Neuronal stem cell (in vitro differentiated cells): ENCODE measurements around the gene AP3B2.
A peak's percentile ranks its signal among the peaks of the same experiment; 100 is the strongest.

Source experiments
- DNase-seq: peaks from one replicate; pipeline ENCODE4 v3.0.0-alpha.2; 2013; ENCODE audit warnings: low spot score
- H2AFZ ChIP-seq: one replicate; pipeline ENCODE4 v1.6.1; 2013; ENCODE audit warnings: mild to moderate bottlenecking, low read length, inconsistent platforms
- H2AK5ac ChIP-seq: 2 replicates; pipeline ENCODE4 v1.6.1; 2013; ENCODE audit warnings: low read depth, mild to moderate bottlenecking, inconsistent platforms, low read length, moderate library complexity, mixed read lengths
- H2BK120ac ChIP-seq: 2 replicates; pipeline ENCODE4 v1.6.1; 2013; ENCODE audit warnings: low read depth, mild to moderate bottlenecking, inconsistent platforms, low read length, moderate library complexity, mixed read lengths
- H2BK12ac ChIP-seq: one replicate; pipeline ENCODE4 v1.6.1; 2013; ENCODE audit warnings: low read length, inconsistent platforms
- H2BK15ac ChIP-seq: 2 replicates; pipeline ENCODE4 v1.6.1; 2013; ENCODE audit warnings: mild to moderate bottlenecking, low read length, inconsistent platforms, mixed read lengths
- H2BK5ac ChIP-seq: one replicate; pipeline ENCODE4 v1.6.1; 2013; ENCODE audit warnings: inconsistent platforms, mild to moderate bottlenecking, low read length, moderate library complexity
- H3K14ac ChIP-seq: one replicate; pipeline ENCODE4 v1.6.1; 2013; ENCODE audit warnings: low read length, inconsistent platforms
- H3K18ac ChIP-seq: 2 replicates; pipeline ENCODE4 v1.6.1; 2013; ENCODE audit warnings: low read length, inconsistent platforms
- H3K23ac ChIP-seq: 2 replicates; pipeline ENCODE4 v1.6.1; 2013; ENCODE audit warnings: low read depth, mild to moderate bottlenecking, mixed read lengths, low read length, inconsistent platforms; ENCODE audit not compliant: poor library complexity
- H3K27ac ChIP-seq: replicated peaks from 3 replicates; pipeline ENCODE4 v1.5.1; 2013; ENCODE audit warnings: low read length, inconsistent platforms
- H3K27me3 ChIP-seq, 3 experiments: 2 replicates each; pipeline ENCODE4 v1.6.1; 2013; ENCODE audit warnings: low read length in 3 of 3, mild to moderate bottlenecking in 2 of 3, inconsistent platforms in 1 of 3, low read depth in 1 of 3, mixed read lengths in 1 of 3, moderate library complexity in 1 of 3; ENCODE audit not compliant: control insufficient read depth in 3 of 3, insufficient read depth in 3 of 3
- H3K36me3 ChIP-seq, 2 donors: replicated peaks in 1 of 2; 2 replicates each; pipeline ENCODE4 v1.6.1; 2013; ENCODE audit warnings: low read length in 2 of 2; ENCODE audit not compliant: control insufficient read depth in 2 of 2, insufficient read depth in 2 of 2
- H3K4ac ChIP-seq: 2 replicates; pipeline ENCODE4 v1.6.1; 2013; ENCODE audit warnings: inconsistent platforms, mild to moderate bottlenecking, low read length, moderate library complexity
- H3K4me1 ChIP-seq, 2 donors: 1 replicate in 1 of 2; 2 replicates in 1 of 2; pipeline ENCODE4 v1.6.1; 2013; ENCODE audit warnings: low read length in 2 of 2, low read depth in 1 of 2; ENCODE audit not compliant: control insufficient read depth in 2 of 2, insufficient read depth in 1 of 2
- H3K4me2 ChIP-seq: one replicate; pipeline ENCODE4 v1.6.1; 2013; ENCODE audit warnings: mild to moderate bottlenecking, low read length, inconsistent platforms; ENCODE audit not compliant: insufficient read depth, poor library complexity, severe bottlenecking
- H3K4me3 ChIP-seq, 2 donors: 2 replicates each; pipeline ENCODE4 v1.5.1; 2013; ENCODE audit warnings: low read length in 2 of 2, mild to moderate bottlenecking in 2 of 2, inconsistent platforms in 1 of 2, moderate library complexity in 1 of 2
- H3K79me1 ChIP-seq: one replicate; pipeline ENCODE4 v1.6.1; 2013; ENCODE audit warnings: low read depth, mild to moderate bottlenecking, inconsistent platforms, low read length, moderate library complexity
- H3K9ac ChIP-seq: one replicate; pipeline ENCODE4 v1.6.1; 2013; ENCODE audit warnings: mild to moderate bottlenecking, low read depth, low read length, inconsistent platforms; ENCODE audit not compliant: poor library complexity
- H3K9me3 ChIP-seq, 2 donors: replicated peaks in 1 of 2; 2 replicates each; pipeline versions ENCODE3 to v1.6.1; 2013; ENCODE audit warnings: low read length in 2 of 2, mild to moderate bottlenecking in 2 of 2, inconsistent platforms in 1 of 2, low read depth in 1 of 2, mixed read lengths in 1 of 2, moderate library complexity in 1 of 2; ENCODE audit not compliant: control insufficient read depth in 2 of 2, insufficient read depth in 1 of 2
- H4K8ac ChIP-seq: one replicate; pipeline ENCODE4 v1.6.1; 2013; ENCODE audit warnings: low read depth, mild to moderate bottlenecking, inconsistent platforms, low read length, moderate library complexity
- H4K91ac ChIP-seq: one replicate; pipeline ENCODE4 v1.6.1; 2013; ENCODE audit warnings: low read length, low read depth, mild to moderate bottlenecking, inconsistent platforms; ENCODE audit not compliant: poor library complexity
- WGBS, 2 donors: extraction: QIAGEN DNeasy Blood & Tissue Kit; methylation state at CpG; one replicate each; pipeline ENCODE4 v1.1.7; 2013; ENCODE audit warnings: missing lambda C conversion rate in 2 of 2, mixed read lengths in 1 of 2; ENCODE audit not compliant: insufficient read length in 2 of 2, insufficient replicate concordance in 1 of 2; ENCODE audit errors: extremely low coverage in 2 of 2; 5-methylcytosine and 5-hydroxymethylcytosine counted together

The AP3B2 gene

DNA sequence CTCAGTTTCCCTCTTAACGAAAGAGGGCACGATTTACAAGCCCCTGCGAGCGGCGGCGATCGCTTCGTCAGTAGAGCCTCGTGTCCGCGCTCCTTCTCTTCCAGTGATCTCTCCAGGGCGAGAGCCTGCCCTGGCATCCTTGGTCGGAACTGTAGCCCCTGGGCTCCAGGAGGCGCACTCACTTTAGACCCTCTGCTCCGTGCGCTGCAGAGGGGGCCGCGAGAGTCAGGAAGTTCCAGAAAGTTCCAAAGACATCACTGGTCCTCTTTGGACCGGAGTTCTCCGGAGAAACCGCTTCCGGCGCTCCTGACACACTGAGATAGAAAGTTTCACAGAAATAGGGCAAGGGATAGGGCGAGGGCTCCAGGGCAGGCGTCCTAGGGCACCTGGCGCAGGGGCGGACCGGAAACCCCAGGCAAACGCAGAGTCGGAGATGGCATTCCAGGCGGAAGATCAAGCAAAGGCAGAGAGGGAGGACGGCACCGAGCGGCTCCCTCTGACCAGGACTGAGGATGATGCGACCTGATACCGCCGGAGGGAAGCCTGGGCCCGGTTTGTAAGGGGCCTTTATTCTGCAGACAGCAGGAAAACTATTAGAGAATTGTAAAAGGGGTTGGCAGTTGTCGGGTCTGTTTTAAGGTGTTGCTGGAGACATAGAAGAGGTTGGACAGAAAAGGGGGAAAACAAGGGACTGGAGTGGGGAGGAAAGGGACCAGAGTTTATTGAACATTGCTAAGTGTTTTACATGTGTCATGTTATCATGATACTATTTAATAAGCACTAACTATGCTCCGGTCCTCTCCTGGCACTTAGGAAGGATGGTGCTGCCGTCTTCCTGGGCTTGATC, 61.2 kb downstream of the AP3B2 start:
- peaks cover 5% of the 10 kb centered on the region in 2 donors for H3K4me1 ChIP-seq
- H3K36me3 ChIP-seq: no peaks in the 10 kb centered on the region
- peak overlapping the region; percentile 95 for H2AFZ ChIP-seq
- H2BK120ac ChIP-seq: no peak overlapping the region
- no peak overlapping the region for H3K23ac ChIP-seq
- H2BK15ac ChIP-seq: peak overlapping the region; percentile 2
- H3K4me2 ChIP-seq: peak overlapping the region; percentile 83
- H3K9ac ChIP-seq: no peak overlapping the region
- H2AK5ac ChIP-seq: no peak overlapping the region
- H3K9me3 ChIP-seq: peaks cover 0 to 8% of the 10 kb centered on the region in 2 donors
- H3K27ac ChIP-seq: no peak overlapping the region
- H3K4me3 ChIP-seq: peak overlapping the region; percentile 13 to 77
- H2BK12ac ChIP-seq: no peak overlapping the region
- H3K18ac ChIP-seq: peak overlapping the region; percentile 35
- no peak overlapping the region for H3K4ac ChIP-seq
- no peak overlapping the region for H2BK5ac ChIP-seq
- H4K91ac ChIP-seq: no peak overlapping the region
- no CpG with 5 or more reads among the region's 41 CpGs for WGBS, 2 donors
- no peak overlapping the region for H4K8ac ChIP-seq
- no peaks in the 10 kb centered on the region for H3K79me1 ChIP-seq
- no peak for DNase-seq
- peaks cover 28 to 76% (median 59%) of the 10 kb centered on the region in 3 experiments for H3K27me3 ChIP-seq
- H3K14ac ChIP-seq: peak overlapping the region; percentile 71

DNA sequence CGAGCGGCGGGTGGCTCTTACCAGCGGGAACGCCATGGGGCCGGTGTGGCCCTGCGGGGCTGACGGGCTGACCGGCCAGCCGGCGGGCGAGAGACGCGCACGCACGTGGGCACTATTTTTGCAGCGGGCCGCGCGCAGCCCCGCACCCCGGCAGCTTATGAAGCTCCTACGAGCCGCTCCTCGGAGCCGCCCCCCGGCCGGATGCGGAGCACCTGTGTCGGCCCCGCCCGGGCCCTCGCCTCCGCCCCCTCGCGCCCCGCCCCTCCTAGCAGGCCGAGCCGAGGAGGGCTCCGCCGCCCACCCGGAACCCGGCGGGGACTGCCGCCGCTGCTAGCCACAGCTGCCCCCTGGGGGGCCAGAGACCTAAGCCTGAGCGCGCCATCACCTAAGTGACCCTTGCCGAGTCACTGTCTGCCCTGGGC, 61.8 kb downstream of the AP3B2 start:
- H4K8ac ChIP-seq: no peak overlapping the region
- H2BK120ac ChIP-seq: no peak overlapping the region
- H3K18ac ChIP-seq: peak overlapping the region; percentile 80
- H2BK12ac ChIP-seq: peak overlapping the region; percentile 73
- H2BK5ac ChIP-seq: peak overlapping the region; percentile 13
- no peaks in the 10 kb centered on the region for H3K79me1 ChIP-seq
- H3K4me1 ChIP-seq: peaks cover 5% of the 10 kb centered on the region in 2 donors
- H2AFZ ChIP-seq: peak overlapping the region; percentile 95
- no peak overlapping the region for H3K9ac ChIP-seq
- peaks cover 0 to 8% of the 10 kb centered on the region in 2 donors for H3K9me3 ChIP-seq
- H2AK5ac ChIP-seq: no peak overlapping the region
- peak overlapping the region; percentile 73 for H3K23ac ChIP-seq
- peak overlapping the region; percentile 38 to 77 for H3K4me3 ChIP-seq
- H3K4me2 ChIP-seq: peak overlapping the region; percentile 83
- no CpG with 5 or more reads among the region's 49 CpGs for WGBS, 2 donors
- H3K4ac ChIP-seq: no peak overlapping the region
- peak overlapping the region; percentile 58 for H2BK15ac ChIP-seq
- H3K14ac ChIP-seq: peak overlapping the region; percentile 71
- no peak for DNase-seq
- H3K36me3 ChIP-seq: no peaks in the 10 kb centered on the region
- no peak overlapping the region for H4K91ac ChIP-seq
- no peak overlapping the region for H3K27ac ChIP-seq
- peaks cover 28 to 82% (median 59%) of the 10 kb centered on the region in 3 experiments for H3K27me3 ChIP-seq

DNA sequence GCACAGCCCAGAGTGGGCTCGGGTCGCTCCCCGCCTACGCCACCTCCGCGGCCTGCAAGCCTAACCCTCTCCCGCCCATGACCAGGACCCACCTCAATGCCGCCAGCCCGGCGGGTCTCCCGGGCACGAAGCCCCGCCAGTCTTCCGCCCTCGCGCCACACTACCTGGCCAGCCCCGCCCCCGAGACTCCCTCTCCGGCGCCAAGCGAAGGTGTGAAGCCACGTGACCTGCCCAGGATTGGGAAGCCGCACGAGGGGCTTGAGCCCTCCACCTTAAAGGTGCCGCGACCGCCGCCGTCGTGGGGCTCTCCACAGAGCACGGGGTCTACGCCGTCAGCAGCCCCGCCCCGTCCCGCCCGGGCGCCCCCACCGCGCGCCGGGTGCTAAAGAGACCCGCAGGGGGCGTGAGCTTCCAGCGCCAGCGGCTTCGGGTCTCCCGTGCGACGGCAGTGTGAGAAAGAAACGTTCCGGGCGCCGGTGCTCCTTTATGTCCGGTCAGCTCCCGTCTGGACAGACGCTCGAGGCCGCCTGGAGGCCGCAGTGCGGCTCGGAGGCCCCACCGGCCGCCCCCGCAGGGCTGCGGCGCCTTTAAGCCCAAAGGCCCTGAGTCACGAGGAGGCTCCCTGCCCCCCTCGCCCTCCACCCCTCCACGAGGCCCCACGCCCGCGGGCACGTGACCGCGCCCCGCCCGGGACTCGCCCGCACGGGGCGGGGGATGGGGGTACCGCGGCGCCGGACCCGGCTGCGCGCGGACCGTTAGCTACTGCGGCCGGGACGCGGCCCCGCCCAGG, 62.4 kb downstream of the AP3B2 start, which contains the start of gene CPEB1:
Gene CPEB1 (minus strand): TSS at position 319 of the 790 bp plus-strand sequence. CDS start 18,904 bp downstream, outside the sequence.
- Histone ChIP-seq H2BK15ac (peak within 1 kb of the TSS; percentile 64), H2BK5ac (peak within 1 kb of the TSS; percentile 13), H3K36me3 (no peaks in the 10 kb centered on the region), H2AFZ (peak within 1 kb of the TSS; percentile 95), H3K4me2 (peak within 1 kb of the TSS; percentile 83), H2BK12ac (peak within 1 kb of the TSS; percentile 73), H2AK5ac (peak within 1 kb of the TSS; percentile 84), H3K14ac (peak within 1 kb of the TSS; percentile 71), H3K18ac (peak within 1 kb of the TSS; percentile 80), H3K4me3 (peak within 1 kb of the TSS; percentile 38 to 77), H4K91ac (no peak within 1 kb of the TSS), H3K4ac (no peak within 1 kb of the TSS), H3K23ac (peak within 1 kb of the TSS; percentile 73), H3K4me1 (peaks cover 5% of the 10 kb centered on the region in 2 donors), H2BK120ac (no peak within 1 kb of the TSS), H3K9me3 (peaks cover 0 to 8% of the 10 kb centered on the region in 2 donors), H3K27ac (no peak within 1 kb of the TSS), H4K8ac (peak within 1 kb of the TSS; percentile 65), H3K9ac (no peak within 1 kb of the TSS), H3K27me3 (peaks cover 28 to 85% (median 59%) of the 10 kb centered on the region in 3 experiments), H3K79me1 (no peaks in the 10 kb centered on the region)
- no peak for DNase-seq
- no CpG with 5 or more reads among the region's 96 CpGs for WGBS, 2 donors
